Measurements from ENCODE around the gene LANCL1.
"Not testable (repeated sequence)": the region's sequence is repeated elsewhere in the genome, so short reads cannot be mapped to it uniquely, and the experiment has no call there.

Gene LANCL1

DNA sequence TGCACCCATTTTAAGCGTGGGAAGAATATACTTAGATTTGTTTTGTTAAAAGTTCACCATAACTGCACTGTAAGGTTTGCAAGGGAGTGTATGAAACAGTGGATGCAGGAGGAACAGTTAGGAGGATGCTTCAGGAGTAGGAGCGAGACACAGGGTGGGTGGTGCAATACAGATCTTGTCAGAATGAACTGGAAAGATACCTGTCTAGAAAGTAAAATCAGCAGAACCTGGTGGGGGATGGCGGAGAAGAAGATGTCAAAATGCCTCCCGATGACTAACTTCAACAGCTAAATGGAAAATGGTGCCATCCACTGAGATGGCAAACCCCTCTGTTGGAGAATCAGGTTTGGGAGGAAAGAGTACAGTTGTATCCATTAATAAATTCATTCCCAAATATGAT, 18.2 kb downstream of the LANCL1 start:
- DNase-seq = no peak

DNA sequence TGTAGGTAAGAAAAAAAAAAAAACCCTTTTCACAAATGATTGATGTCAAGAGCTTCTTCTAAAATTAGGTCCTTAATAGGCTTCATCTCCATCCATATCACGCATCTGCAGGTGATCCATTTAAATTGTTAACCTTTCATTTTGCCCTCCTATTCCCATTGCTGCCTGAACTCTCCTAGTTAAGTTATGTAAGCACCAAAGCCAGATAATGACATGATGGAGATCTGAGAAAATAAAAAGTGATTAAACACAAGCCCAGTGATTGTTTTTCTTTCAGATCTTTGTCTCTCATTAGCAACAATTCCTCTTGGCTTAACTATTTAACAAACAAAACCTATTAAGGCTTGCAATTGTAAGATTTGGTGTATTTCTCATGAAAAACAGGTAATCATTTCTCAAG, 20.0 kb downstream of the LANCL1 start:
- no peak for DNase-seq

DNA sequence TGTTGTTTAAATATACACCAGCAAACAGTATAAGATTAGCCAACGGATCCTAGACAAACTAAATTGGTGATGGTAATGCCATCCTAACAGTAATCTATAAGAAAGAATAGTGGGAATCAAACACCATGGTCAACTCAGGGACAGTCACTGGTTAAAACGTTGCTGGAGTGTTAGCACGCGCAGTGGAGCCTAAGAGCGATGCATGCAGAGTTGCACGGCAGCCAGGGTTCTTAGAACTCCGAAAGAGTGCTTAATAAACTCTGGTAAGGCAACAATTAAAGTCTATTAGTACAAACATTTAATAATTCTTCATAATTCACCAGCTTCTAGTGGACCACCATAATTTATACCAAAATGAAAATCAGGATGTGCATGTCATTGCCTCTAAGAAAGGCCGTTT, 22.2 kb downstream of the LANCL1 start:
- no peak for DNase-seq

DNA sequence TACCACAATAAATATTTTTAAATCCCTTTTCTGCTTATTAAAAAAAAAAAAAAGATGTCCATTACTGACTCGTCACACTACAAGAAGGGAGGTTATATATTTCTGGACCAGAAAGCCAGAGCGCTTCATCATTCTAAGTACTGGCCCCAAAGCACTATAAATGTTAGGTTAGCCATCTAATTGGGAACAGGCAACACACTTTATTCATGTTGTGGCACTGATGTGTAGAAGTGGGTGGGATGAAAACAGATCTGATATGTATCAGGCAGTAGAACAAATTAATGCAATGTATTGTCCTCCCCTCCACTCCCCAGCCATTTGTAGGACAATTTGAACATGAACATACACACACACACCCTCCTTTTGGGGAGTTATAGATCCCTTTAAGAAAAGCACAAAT, 24.4 kb downstream of the LANCL1 start:
- no peak for DNase-seq

DNA sequence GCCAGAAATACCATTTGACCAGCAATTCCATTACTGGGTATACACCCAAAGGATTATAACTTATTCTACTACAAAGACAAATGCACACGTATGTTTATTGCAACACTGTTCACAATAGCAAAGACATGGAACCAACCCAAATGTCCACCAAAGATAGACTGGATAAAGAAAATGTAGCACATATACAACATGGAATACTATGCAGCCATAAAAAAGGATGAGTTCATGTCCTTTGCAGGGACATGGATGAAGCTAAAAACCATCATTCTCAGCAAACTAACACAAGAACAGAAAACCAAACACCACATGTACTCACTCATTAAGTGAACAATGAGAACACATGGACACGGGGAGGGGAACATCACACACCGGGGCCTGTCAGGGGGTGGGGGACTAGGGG, 25.6 kb downstream of the LANCL1 start:
- DNase-seq = not testable (repeated sequence)

DNA sequence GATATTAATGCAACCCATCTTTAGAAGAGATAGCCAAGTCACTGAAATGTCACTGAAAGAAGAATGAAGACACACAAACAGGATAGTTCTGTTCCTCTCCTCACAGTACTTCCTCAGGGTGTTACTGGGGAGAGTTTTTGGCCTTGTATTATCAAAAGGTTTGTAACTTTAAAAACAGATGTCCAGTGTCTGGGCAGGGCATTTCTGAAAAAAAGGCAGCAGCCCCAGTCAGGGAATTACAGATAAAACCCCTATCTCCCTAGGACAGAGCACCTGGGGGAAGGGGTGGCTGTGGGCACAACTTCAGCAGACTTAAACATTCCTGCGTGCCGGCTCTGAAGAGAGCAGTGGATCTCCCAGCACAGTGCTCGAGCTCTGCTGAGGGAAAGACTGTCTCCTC, 30.8 kb downstream of the LANCL1 start:
- DNase-seq = no peak

DNA sequence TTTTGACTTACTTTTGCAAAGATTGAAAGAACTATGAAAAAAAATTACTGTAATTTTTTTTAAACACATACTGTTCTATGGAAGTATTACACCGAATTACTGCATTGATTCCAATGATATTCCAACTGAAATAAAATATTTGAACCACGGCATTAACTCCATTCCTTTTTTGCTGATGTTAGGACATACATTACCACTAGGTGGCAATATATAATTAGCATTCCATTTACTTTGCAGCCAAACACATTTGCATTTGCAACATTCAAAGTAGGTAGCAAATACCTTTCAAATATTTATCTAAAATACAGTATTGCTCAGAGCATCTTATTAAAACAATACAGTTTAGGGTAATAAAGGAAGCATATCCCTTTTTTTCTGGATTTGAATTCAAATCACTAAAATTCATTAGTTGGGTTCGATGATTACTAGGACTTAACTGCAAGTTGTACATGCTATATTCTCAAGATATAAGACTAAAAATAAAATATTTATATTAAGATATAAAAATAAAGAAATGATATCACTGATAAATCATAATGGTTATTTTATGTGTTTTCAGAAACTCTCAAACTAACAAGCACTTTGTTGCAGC, 31.3 kb downstream of the LANCL1 start:
- no peak for DNase-seq

DNA sequence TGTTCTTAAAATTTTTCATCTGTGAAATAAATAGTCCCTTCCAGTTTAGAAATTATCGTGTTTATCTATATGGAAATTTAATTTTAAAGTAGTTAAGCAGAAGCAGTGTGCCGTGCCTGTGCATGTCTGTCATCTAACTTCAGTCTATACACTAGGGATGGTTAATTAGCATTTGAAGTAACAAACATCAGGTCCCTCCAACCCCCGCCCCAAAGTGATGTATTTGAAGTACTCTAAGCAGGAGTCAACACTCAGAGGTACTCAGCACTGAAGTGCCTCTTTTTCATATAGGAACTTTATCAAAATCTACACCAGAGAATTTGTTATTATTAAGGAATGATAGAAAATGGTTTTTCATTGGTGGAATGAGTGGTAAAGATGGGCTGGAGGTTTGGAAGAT, 33.0 kb downstream of the LANCL1 start:
- no peak for DNase-seq

DNA sequence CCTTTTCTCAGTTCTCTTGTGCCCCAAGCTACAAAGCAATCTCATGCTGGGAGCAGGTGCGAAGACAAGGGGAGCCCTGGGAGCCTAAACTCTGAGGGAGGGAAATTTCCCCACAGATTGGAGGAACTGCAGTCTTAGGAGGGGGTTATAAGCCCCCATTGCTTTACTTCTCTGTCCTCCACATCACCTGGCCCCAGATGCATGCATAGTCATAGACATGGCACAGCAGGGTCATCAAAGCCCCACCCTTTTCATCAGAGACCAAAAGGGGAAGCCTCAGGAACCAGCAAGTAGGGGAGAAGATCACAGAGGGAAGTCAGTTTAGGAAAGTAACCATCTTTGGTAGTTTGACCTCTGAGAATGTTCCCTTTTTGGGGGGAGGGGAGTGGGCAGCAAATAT, 33.7 kb downstream of the LANCL1 start:
- no peak for DNase-seq

DNA sequence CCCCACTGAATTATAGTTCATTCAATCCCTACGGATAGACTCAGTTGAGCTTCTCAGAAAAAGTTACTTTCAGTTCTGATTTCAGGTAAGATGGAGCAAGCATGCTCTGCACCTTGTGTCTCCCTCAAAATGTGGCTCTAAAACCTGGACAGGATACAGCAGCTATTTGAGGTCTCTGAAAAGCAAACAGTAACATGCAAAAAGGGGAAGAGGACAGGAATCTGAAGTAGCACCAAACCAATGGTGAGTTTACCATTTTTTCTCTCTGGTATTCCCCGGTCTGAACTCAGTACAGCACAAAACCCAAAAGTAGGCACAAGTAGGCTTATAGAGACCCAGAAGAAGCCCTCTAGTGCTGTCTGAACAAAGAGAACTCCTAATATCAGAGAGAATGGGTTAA, 34.1 kb downstream of the LANCL1 start:
- DNase-seq = no peak

DNA sequence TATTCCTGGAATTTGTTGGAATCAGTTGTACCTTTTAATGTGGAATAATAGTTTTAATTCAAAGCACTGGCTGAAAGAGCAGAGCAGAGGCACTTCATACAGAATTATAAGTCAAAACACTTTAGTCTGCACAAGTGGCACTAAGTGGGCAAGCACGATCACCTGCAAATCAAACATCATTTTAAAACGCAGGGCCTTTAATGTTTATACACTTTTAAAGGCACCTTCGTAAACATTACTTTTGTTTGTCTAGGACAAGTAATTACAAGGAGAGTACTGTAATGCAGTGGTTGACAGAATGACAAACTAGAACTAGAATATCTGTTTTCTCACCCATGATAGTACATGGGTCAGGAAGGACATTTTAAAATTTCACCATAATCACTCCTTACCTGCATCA, 36.4 kb downstream of the LANCL1 start:
- no peak for DNase-seq

DNA sequence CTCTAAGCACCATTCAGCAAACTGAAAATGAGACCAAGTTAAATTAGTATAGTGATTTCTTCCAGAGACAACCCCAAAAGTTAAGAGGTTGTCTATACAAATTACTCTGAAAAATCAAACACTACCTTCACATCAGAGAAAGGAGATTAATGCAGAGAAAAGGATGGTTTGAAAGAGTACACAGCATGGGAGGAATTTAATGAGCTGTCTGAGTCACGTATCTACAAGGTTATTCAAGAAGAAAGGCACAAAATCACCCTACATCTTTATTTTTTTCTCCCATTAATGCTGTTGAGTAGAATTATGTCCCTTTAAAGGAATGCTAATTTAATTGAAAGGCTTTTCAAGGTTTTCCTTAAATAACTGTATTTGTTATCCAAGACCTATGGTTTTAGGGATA, 41.1 kb downstream of the LANCL1 start:
- DNase-seq = no peak

DNA sequence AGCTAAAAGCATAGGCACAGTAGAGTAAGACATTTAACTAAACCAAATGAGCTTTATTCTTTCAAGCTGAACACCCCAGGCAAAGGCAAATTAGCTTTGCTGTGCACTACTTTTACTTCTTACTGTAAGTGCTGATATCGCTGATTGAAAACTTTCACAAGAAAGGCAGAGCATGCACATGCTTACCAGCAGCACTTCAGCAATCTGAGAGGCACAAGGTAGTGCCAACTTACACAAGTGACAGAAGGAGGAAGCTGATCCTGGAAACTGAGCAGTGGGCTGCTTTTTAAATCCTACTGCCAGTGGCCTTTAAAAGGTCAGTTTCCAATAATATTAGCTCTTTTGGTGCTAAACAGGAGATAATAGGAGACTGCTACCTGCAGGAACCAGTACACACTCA, 43.9 kb downstream of the LANCL1 start:
- no peak for DNase-seq

DNA sequence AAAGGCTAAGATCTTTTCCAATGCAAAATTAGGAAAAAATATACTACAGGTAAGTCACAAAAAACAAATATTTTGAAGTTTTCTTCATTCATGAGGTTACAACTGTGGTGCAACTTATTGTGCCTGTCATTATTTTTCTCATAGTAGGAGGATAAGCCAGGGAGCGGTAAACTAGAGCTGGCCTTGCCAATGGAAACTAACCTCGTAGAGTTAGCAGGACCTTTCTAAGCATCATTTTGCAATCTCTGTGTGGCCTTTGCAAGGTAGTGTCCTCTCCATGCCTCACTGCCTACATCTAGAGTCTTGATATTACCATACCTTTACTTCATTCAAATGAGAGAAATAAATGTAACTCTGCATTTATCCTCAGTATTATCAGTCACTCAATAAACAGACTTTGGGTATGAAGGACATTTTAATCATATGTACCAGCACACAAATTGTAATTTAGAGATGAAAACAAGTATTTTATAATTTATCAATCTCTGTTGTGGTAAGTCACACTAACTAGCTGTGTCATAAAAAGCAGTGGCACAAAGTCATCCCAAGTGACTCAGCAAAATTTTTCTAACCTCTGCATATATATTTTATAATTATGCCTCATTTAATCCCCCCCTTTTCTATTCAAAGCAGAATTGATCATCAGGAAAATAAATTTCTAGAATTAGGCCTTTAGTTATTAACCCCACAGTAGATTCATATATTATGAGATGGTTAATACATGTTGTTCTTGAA, 47.0 kb downstream of the LANCL1 start:
- no peak for DNase-seq

DNA sequence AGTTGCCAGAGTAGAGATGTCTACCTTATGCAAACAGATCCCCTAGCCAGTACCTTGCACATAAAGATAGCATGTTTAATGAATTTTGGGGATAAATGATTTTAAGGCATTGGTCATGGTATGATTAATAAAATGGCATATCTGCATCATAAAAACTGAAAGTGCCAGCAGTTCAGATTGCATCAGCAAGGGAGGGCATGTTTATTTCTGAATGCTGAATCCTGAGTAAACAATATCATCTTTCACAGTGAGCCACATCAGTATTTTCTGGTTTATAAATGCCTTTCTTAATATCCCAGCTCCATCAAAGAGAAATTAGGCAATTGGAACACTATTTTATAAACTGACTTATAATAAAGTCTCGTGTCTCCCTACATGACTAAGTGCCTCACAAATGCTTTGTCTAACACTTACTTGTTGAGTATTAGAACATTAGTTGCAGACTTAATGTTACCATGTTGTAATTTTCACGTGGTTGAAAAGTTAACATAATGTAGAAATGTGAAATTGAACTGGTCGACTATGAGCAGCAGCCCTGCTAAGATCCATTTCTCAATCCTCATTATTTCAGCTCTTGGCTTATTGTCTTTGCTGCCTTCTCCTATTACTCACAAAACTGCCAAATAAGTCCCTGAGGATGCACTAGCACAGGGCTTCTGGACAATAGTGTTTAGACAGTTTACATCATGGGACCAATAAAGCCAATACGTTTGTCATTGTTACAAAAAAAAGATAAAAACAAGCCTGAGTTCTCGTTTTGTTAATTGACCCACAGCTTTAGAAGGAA, 48.0 kb downstream of the LANCL1 start:
- DNase-seq = no peak

DNA sequence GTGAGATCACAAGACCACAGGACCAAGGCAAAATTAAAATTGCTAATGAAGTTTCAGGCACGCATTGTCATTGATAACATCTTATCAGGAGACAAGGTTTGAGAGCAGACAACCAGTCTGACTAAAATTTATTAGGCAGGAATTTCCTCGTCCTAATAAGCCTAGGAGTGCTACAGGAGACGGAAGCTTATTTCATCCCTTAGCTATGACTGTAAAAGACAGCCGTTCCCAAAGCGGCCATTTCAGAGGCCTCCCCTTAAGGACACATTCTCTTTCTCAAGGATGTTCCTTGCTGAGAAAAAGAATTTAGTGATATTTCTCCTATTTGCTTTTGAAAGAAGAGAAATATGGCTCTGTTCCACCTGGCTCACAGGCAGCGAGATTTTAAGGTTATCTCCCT, 49.2 kb downstream of the LANCL1 start:
- DNase-seq = not testable (repeated sequence)

DNA sequence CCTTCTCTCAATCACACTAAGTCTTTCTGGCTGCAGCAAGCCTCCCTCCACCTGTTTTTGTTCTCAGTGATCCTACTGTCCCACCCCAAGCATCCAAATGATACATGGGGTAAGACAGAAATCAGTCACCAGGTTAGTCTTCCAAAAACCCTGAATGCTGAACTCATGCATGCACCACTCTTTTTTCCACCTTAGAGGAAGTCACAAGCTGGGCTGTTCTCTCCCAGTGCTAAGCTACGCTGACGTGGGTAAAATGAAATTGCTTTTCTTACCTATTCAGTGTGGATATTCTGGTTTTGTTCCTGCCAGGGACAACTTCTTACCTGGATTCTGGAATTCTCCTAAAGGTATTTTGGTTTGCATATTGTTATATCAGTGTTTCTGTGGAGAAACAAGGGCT, 54.2 kb downstream of the LANCL1 start:
- DNase-seq = no peak

DNA sequence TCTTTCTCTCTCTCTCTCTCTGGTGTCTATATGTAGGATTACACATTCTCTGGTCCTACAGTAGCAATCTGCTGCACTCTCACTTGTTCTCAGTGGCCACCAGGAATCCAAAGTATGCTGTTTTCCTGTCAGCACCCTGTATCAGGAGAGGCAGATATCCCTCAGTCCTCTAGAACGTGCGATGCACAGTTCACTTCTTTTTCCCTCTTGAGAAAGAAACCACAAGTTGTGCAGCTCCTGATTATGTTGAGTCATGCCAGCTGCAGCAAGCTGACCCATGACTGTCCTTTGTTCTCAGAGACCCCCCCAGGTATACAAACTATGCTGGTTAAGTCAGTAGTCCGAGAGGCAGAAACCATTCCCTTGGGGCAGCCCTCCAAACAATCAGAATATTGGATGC, 54.6 kb downstream of the LANCL1 start:
- DNase-seq = no peak

DNA sequence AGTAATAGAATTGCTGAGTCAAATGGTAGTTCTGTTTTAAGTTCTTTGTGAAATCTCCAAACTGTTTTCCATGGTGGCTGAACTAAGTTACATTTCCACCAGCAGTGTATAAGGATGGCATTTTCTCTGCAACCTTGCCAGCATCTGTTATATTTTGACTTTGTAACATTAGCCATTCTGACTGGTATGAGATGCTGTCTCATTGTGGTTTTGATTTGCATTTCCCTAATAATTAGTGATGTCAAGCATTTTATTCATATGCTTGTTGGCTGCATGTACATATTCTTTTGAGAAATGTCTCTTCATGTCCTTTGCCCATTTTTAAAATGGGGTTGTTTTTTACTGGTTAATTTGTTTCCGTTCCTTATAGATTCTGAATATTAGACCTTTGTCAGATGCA, 63.9 kb downstream of the LANCL1 start:
- DNase-seq = no peak

DNA sequence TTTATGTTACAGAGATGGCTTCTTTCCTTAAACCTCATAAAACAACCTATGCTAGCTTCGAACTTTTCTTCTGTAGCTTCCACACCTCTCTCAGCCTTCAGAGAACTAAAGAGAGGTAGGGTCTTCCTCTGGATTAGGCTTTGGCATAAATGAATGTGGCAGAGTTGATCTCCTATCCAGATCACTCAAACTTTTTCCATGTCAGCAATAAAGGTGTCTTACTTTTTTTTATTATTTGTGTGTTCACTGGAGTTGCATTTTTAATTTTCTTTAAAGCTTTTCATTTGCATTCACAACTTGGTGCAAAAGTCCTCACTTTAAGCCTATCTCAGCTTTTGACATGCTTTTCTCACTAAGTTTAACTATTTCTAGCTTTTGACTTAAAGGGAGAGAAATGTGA, 66.0 kb downstream of the LANCL1 start:
- DNase-seq = no peak

DNA sequence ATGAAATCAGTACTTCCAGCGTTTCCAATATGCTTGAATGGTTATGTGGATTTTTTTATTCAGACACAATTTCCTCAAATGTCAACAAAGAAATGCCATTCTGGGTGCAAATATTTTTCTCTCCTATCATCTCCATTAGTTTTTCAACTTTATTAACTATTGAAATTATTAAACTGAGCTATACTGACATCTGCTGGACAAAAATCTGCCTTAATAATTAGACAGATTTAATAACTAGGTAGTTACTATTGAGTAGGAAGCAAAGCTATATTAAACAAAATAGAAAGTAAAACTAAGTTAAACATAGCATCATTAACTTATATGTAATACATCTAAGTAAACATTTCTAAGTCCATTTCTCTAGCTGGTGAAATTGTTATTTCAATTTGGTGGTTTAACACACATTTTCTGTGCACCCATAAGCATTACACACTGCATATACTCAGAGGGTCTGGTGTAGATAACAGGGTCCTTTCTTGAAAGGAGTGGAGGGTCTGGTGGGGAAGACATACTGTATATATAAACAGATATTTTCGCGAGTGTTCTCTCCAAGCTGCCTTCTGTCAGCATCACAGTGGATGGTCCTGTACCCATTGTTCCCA, 77.0 kb downstream of the LANCL1 start:
- no peak for DNase-seq

DNA sequence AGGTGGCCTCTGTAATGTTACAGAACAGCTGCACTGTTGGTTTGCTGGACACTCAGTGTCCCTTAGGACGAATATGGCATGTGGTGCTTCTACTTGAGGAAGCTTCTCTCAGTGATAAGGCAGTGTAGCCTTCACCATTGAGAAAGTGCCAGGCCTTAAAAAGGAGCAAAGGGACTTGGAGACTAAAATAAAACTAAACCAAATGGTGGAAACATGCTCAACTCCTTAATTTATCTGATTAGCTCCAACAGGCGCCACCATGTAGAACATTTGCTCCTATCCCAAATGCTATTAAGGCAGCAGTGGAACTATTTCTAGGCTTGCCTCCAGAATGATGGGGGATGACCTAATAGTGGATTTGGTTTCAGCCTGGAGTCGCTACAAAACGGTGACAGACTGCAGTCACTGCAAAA, 84.1 kb downstream of the LANCL1 start:
- no peak for DNase-seq

DNA sequence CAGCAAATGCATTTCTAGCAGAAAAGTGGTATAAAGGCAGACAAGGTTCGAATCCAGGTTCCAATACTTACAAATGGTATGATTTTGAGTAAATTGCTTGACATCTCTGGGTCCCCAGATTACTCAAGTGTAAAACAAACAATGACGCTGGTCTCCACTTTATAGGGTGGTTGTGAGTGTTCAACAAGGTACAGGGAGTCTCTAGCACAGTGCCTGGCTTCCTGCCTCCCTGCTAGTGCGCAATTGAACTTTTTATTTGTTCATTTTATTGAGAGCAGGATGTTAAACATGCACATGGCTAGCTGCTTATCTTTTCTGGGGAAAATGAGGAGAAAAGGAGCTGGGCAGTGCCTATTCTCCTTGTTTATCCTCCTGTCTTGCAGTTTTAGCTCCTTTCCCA, 86.7 kb downstream of the LANCL1 start:
- no peak for DNase-seq

DNA sequence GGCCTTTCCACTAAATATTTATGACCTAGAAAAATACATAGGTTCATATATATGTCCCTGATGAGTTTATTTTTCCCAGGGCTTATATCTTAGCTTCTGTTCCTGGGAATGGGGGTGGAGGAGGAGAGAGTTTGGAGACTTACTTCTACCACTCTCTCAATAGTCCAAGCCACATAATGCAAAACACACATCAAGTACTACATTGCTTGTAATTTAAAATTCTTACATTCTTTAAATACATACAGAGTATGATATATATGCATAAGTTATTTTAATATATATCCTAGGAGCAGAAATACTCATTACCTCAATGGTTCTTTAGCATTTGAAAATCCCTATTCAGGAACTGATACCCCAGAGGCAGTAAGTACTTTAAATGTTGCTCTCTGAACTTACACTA, 88.4 kb downstream of the LANCL1 start:
- DNase-seq = no peak
